GM12801 (cell line): Measurements from ENCODE around the gene ATXN7L1.

Source experiments
- TF ChIP-seq, protein P1 (sequence below): IDR thresholded peaks from one replicate; pipeline ENCODE4 v1.5.1; 2011; ENCODE audit warnings: control low read depth; ENCODE audit not compliant: insufficient read length; ENCODE audit errors: extremely low read depth

ATXN7L1 gene

DNA sequence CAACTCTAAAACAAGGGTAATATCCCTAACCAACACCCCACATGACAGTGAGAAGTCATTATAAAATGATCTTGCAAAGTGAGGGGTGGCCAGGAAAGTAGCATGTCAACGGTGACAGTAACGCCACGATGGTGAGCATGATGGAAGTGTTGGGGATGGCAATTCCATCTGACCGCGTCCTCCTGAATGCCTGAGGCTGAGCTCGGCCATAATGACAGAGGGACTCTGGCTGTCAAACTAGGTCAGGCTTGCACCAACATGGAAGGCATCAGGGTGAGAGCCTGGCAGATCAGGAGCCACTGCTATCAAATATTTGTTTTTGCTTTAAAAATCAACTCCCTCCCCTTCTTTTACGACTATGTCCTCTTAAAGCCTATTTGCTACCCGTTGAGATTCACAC is 239.4 kb downstream of the ATXN7L1 start:
- TF ChIP-seq, protein P1, sequence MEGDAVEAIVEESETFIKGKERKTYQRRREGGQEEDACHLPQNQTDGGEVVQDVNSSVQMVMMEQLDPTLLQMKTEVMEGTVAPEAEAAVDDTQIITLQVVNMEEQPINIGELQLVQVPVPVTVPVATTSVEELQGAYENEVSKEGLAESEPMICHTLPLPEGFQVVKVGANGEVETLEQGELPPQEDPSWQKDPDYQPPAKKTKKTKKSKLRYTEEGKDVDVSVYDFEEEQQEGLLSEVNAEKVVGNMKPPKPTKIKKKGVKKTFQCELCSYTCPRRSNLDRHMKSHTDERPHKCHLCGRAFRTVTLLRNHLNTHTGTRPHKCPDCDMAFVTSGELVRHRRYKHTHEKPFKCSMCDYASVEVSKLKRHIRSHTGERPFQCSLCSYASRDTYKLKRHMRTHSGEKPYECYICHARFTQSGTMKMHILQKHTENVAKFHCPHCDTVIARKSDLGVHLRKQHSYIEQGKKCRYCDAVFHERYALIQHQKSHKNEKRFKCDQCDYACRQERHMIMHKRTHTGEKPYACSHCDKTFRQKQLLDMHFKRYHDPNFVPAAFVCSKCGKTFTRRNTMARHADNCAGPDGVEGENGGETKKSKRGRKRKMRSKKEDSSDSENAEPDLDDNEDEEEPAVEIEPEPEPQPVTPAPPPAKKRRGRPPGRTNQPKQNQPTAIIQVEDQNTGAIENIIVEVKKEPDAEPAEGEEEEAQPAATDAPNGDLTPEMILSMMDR, result no peak

DNA sequence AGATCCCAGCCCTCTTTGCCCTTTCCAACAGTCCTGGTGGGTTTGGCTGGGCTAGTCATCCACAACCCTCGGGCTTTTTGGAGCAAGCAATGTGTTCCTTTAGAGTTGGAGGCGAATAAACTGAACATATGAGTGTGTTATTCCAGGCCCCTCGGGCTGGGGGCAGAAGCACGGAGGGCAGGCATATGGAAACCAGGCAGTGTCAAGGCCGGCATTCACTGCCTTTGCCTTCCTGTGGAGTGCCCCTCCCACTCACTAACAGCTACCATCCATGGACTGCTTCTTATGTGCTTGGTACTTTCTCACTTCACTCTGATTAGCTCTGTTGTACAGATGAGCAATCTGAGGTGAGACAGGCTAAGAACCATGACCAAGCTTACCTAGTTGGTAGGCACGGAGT is 241.2 kb downstream of the ATXN7L1 start:
- TF ChIP-seq, protein P1, result no peak

DNA sequence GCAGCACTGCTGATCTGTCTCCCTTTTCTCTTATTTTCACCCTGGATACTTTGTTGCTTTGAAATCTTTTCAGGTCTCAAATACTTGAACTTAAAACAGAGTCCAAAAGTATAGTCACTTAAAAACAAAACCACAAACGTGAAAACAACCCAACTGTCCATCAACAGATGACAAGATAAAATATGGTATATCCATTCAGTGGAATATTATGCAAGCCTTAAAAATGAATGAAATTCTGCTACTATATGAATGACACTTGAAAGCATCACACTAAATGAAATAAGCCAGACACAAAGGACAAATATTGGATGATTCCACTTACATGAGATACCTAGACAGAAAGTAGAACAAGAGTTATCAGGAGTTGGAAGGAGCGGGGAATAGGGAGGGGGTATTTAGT is 250.4 kb downstream of the ATXN7L1 start:
- TF ChIP-seq, protein P1, result no peak

DNA sequence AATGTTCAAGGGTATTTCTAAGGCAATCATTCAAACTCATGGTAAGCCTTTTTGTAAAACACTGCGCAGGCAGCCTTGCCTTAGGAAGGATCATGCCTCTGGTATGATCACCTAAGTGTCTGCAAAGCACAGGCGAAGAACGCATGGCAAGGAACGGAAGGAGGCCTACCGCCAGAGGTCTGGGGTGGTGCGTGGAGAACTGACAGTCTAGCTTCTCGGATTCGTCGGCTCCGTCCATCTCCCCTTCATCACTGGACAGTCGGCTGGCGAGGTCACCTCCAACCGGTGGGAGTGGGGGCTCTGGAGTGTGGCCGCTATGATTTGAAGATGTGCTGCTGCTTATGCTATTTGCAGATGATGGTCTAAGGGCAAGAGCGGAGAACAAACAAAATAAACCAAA is 252.5 kb downstream of the ATXN7L1 start:
- TF ChIP-seq, protein P1, result no peak

- TF ChIP-seq, protein P1, result no peak
These were observed 253.0 kb downstream of the ATXN7L1 start for GRCh38 chr7:105623378-105623777.

GRCh38 chr7:105622106-105622731 is 254.2 kb downstream of the ATXN7L1 start:
- TF ChIP-seq, protein P1, result no peak

DNA sequence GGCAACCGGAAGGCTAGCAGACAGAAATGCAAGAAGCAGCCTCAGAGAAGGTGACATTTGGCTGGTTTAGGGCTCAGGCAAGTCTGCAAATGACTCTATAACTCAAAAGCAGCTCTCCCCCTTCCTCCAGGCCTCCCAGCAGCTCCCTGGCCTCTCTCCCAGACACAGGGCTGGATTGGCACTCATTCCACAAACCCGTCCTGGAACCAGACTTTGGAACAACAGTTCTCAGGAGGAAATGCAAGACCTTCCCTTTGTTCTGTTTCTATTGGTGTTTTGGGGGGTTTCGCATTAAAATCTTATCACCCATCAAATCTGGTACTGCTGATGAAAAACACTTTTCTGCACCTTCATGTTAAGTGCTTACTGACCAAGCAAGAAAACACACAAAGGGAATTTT is 254.8 kb downstream of the ATXN7L1 start:
- TF ChIP-seq, protein P1, result no peak

GRCh38 chr7:105621176-105621575 is 255.2 kb downstream of the ATXN7L1 start:
- TF ChIP-seq, protein P1, result no peak
